ENCODE results near the gene PAX5. TPM values are rescaled to one million over a fixed set of nuclear protein-coding genes. Genes with fewer than 3 reads are reported as not detected.

The PAX5 gene
- total RNA-seq, 1 experiment from 2014 or later: not detected

- no peak for DNase-seq (ENCODE audit: extremely low read depth, low read depth)
Observed at GRCh38 chr9:37037503-37038301, 3.6 kb upstream of the PAX5 start.

- no peak for DNase-seq (ENCODE audit: extremely low read depth, low read depth)
Observed at GRCh38 chr9:37036776-37037502, 2.9 kb upstream of the PAX5 start.

- DNase-seq (ENCODE audit: extremely low read depth, low read depth): no peak
Observed at GRCh38 chr9:37036371-37036775, 2.3 kb upstream of the PAX5 start.

GRCh38 chr9:37035648-37036370 lies 1.7 kb upstream of the PAX5 start:
- DNase-seq (ENCODE audit: extremely low read depth, low read depth): no peak

- no peak for DNase-seq (ENCODE audit: extremely low read depth, low read depth)
Observed at GRCh38 chr9:37034938-37035647, 1.0 kb upstream of the PAX5 start.

GRCh38 chr9:37034305-37034937 lies 353 bp upstream of the PAX5 start:
- no peak for DNase-seq (ENCODE audit: extremely low read depth, low read depth)

- DNase-seq (ENCODE audit: extremely low read depth, low read depth): no peak
Observed at GRCh38 chr9:37033141-37033540, 927 bp downstream of the PAX5 start.

- no peak for DNase-seq (ENCODE audit: extremely low read depth, low read depth)
Observed at GRCh38 chr9:37032713-37033112, 1.4 kb downstream of the PAX5 start.

- DNase-seq (ENCODE audit: extremely low read depth, low read depth): no peak
Observed at GRCh38 chr9:37031902-37032301, 2.2 kb downstream of the PAX5 start.

GRCh38 chr9:37031081-37031480 lies 3.0 kb downstream of the PAX5 start:
- no peak for DNase-seq (ENCODE audit: extremely low read depth, low read depth)

- no peak for DNase-seq (ENCODE audit: extremely low read depth, low read depth)
Observed at GRCh38 chr9:37030611-37030939, 3.5 kb downstream of the PAX5 start.

GRCh38 chr9:37029776-37030610 lies 4.1 kb downstream of the PAX5 start:
- no peak for DNase-seq (ENCODE audit: extremely low read depth, low read depth)

- DNase-seq (ENCODE audit: extremely low read depth, low read depth): no peak
Observed at GRCh38 chr9:37029304-37029775, 4.7 kb downstream of the PAX5 start.

- no peak for DNase-seq (ENCODE audit: extremely low read depth, low read depth)
Observed at GRCh38 chr9:37028420-37029031, 5.5 kb downstream of the PAX5 start.

- peak; percentile 90 for DNase-seq (ENCODE audit: extremely low read depth, low read depth)
Observed at GRCh38 chr9:37027582-37028419, 6.3 kb downstream of the PAX5 start.

GRCh38 chr9:37026931-37027581 lies 7.0 kb downstream of the PAX5 start:
- no peak for DNase-seq (ENCODE audit: extremely low read depth, low read depth)

GRCh38 chr9:37026113-37026930 lies 7.7 kb downstream of the PAX5 start:
- no peak for DNase-seq (ENCODE audit: extremely low read depth, low read depth)
